GM06990 (cell line): Measurements from ENCODE around the gene ABHD11.

Source experiments
- DNase-seq: peaks from one replicate; pipeline ENCODE4 v3.0.0-alpha.2; 2011; ENCODE audit not compliant: insufficient read length; ENCODE audit errors: extremely low read depth
- H3K27me3 ChIP-seq: replicated peaks from 2 replicates; pipeline ENCODE4 v1.6.0; 2011; ENCODE audit warnings: low read length; ENCODE audit not compliant: control insufficient read depth, insufficient read depth
- H3K36me3 ChIP-seq: 2 replicates; pipeline ENCODE4 v1.5.1; 2011; ENCODE audit warnings: low read length; ENCODE audit not compliant: control insufficient read depth, insufficient read depth
- H3K4me3 ChIP-seq: replicated peaks from 2 replicates; pipeline ENCODE4 v1.5.1; 2011; ENCODE audit warnings: low read depth, mild to moderate bottlenecking, control low read depth, low read length
- CTCF ChIP-seq: IDR thresholded peaks from 2 replicates; pipeline ENCODE4 v1.5.1; 2011; ENCODE audit warnings: low read length, control low read depth, mild to moderate bottlenecking, inconsistent platforms; ENCODE audit not compliant: insufficient read depth, poor library complexity, severe bottlenecking

ABHD11 gene

DNA sequence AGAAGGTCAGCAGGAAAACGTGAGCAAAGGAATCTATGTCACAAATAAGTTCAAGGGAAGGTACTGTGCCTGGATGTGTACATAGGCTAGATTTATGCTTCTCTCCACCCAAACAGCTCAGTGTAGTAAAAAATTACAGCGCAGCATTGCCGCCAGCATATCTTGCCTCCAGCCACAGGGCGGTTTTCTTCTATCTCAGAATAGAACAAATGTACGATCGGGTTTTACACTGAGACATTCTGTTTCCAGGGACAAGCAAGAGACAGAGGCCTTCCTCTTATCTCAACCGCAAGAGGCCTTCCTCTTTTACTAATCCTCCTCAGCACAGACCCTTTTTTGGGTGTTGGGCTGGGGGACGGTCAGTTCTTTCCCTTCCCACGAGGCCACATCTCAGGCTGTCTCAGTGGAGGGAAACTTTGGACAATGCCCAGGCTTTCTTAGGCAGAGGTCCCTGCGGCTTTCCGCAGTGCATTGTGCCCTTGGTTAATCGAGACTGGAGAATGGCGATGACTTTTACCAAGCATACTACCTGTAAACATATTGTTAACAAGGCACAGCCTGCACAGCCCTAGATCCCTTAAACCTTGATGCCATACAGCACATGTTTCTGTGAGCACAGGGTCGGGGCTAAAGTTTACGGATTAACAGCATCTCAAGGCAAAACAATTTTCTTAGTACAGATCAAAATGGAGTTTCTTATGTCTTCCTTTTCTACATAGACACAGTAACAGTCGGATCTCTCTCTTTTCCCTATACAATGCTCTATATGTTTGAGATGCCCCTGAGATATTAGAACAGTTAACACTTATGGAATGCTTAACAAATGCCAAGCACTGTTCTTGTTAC, 11.6 kb upstream of the ABHD11 start:
- no peak for DNase-seq
- Histone ChIP-seq H3K27me3 (no peaks in the 10 kb centered on the region), H3K4me3 (no peak overlapping the region), H3K36me3 (no peaks in the 10 kb centered on the region)
- TF ChIP-seq CTCF, result no peak

DNA sequence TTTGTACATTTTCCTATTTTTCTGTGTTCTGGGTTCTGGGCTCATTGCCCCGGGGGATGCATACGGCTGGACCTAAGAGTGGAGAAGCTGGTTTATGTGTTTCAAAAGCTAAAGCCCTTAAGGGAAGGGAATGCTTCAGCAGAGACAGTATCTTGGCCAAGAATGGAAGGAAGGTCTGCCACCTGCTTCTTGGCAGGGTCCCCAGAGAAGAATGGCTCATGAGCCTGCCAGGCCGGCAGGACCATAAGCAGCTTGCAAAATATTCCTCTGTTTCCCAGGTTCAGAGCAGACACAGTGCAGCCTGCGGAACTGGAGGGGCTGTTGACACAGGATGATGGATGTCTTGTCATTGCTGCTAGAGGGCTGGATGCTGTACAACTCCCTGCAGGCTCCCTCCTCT, 7.8 kb upstream of the ABHD11 start:
- H3K4me3 ChIP-seq, result no peak overlapping the region
- no peaks in the 10 kb centered on the region for H3K36me3 ChIP-seq
- no peaks in the 10 kb centered on the region for H3K27me3 ChIP-seq
- DNase-seq, result no peak
- TF ChIP-seq CTCF, result no peak

- Histone ChIP-seq H3K36me3 (no peaks in the 10 kb centered on the region), H3K4me3 (no peak overlapping the region), H3K27me3 (no peaks in the 10 kb centered on the region)
- TF ChIP-seq CTCF, result no peak
- peak; percentile 34 for DNase-seq
Measured at GRCh38 chr7:73742753-73743641, 4.4 kb upstream of the ABHD11 start.

DNA sequence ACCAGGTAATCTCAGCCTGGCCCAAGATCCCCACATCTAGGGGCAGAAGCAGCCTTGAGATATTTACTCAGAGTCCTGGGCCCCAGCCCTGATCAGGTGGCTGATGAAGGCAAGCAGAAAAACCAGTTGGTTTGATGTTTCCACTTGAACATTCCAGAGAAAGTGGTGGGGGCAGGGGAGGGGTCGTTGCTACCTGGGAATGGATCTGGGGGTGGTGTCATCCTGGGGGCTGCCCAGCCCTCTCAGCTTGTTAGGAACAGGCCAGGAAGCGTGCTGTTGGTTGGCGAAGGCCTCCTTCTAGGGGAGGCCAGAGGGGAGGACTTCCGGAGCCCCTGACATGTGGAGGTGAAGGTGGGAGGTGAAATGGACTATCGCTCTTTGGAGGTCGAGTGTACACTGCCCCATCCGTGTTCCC, 3.7 kb upstream of the ABHD11 start:
- TF ChIP-seq CTCF, result no peak
- no peak for DNase-seq
- Histone ChIP-seq H3K4me3 (no peak overlapping the region), H3K27me3 (no peaks in the 10 kb centered on the region), H3K36me3 (no peaks in the 10 kb centered on the region)

DNA sequence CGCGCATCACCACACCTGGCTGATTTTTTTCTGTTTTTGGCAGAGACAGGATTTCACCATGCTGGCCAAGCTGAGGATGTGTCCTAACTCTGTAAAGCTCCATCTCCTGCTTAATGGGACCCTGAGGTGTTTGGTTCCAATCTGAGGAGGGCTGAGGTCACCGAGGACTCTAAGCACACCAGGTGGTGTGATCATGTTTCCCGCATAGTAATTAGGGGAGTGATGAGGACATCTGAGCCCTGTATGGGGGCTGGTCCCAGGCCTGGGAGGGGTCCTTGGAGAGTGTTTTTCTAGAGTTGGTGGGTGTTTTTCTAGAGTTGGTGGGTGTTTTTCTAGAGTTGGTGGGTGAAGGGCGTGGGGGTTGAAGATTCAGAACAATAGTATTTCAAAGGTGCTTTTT, 3.0 kb upstream of the ABHD11 start:
- DNase-seq, result no peak
- Histone ChIP-seq H3K36me3 (peaks cover 2% of the 10 kb centered on the region), H3K4me3 (no peak overlapping the region), H3K27me3 (no peaks in the 10 kb centered on the region)
- no peak for TF ChIP-seq CTCF
